Raji (cell line): ENCODE data around the gene AMER2.

Experiments used
- POLR2A ChIP-seq: IDR thresholded peaks from 2 replicates; pipeline ENCODE4 v1.6.1; 2011; ENCODE audit warnings: low read depth, low read length, control low read depth; ENCODE audit not compliant: insufficient read depth

The AMER2 gene

DNA sequence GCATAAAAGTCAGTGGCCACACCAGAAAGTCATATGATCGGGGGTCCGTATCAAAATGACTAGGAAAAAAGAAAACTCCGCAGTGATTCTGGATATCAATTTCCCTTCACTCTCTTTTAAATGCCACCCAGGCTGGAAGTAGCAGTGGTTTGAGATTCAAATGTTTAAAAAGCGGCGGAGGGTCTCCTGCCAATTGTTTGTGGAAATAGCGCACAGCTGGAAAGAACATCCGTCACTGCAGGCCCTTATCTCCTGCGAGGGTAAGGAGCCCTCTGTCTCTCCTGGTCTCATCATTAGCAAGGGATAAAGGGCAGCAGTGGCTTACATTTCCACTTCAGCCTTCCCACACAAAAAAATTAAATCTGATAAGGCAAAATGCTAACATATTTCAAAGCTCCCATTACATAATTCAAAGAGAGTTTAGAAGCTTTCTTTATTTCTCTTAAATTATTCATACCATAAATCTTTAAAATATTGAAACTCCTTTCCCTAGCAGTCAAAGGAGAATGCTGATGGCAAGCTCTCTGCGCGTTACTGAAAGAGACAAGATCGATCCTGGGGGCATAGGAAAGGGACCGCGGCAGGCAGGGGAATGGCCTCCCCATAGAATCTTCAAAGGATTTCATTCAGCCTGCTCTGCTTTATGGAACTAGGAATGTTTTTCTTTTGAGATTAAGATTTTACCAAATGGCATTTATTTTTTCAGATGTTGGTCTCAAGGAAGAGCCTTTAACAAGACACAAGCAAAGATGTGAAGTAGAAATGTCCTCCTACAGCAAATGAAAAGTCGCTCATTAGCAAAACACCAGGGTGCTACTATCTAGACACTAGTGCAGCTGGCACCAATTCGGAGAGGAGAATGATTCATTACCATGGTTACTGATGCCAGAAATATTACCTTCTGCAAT lies 35.0 kb downstream of the AMER2 start:
- no peak for TF ChIP-seq POLR2A

DNA sequence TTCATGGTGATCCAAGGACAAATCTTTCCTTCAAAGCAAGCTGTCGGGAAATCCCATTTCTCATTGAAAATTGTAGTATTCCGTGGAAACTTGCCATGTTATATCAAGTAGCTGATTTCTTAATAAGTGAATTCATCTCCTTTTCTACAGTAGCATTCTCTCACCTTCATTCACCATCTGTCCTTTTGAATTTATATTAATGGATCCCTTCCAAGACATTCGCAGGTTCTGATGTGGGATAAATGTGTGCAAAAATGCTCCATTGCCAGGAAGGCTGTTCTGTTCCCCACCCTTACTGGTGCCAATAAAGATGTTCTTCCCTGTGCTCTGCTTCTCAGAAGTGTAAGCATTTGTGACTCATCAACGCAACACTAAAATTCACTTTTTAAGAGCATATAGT lies 36.2 kb downstream of the AMER2 start:
- TF ChIP-seq POLR2A: no peak

DNA sequence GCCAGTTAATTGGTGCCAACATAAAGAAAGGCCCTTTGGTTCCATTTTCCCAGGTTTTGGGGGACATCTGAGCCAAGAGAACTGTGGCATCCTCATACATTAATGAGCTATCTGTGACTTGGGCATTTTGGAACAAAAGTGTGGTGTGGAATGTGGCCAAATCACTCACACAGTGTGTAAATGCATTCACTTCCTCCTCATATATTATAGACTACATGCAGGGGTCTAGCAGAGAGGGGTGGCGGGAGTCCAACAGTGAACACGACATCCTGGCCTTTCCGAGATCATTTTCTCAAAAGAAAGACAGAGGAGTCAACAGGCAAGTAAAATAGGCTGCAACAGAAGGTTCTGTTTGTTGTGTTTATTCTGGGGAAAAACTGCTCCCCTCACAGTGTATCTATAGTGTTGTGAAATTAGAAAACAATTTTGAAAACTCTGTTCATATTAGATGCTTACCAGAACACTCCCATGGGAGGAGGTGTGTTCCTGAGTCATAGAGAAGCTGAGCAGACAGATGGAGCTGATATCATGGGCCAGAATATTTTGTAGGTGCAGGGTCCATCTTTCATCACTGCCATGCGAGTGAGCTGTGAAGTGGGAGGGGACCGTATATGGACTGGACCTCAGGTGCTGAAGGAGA lies 39.2 kb downstream of the AMER2 start:
- TF ChIP-seq POLR2A: no peak

DNA sequence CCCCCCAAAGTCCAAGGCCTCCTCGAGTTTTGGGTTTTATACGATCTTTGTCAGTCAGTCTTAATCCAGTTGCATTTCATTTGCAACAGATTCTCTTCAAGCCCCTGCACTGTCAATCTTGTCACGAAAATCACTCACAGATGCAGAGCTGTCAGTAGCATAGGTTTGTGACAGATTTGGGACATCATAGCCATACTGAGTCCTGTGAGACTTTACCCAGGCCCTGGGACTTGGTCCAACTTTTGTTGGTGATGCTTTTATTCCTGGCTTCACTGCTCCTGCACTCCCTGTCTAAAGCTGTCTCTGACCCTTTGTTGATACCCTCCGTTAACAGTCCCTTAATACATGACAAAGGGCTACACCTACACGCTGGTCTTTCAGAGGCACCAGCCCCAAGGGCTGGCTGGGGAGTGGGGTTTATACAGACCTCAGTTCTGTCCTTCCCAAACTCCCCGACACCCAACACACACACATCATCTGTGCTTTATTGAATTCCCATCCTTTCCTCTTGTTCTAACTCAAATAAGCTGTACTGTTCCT lies 40.1 kb downstream of the AMER2 start:
- no peak for TF ChIP-seq POLR2A

DNA sequence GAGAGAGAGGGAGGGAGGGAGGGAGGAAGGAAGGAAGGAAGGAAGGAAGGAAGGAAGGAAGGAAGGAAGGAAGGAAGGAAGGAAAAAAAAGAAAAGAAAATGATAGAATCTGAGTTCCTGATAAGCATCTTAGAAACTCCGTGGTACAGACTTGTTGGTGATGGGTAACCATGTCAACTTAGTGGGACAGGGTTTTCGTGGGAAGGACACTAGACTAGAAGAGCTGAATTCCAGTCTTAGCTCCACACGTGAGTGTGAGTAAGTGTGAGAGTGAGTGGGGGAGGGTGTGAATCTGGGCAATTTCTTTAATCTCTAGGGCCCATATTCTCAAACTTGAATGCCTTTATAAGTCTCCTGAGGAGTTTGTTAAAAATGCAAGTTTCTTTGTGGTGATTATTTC lies 41.1 kb downstream of the AMER2 start:
- no peak for TF ChIP-seq POLR2A

DNA sequence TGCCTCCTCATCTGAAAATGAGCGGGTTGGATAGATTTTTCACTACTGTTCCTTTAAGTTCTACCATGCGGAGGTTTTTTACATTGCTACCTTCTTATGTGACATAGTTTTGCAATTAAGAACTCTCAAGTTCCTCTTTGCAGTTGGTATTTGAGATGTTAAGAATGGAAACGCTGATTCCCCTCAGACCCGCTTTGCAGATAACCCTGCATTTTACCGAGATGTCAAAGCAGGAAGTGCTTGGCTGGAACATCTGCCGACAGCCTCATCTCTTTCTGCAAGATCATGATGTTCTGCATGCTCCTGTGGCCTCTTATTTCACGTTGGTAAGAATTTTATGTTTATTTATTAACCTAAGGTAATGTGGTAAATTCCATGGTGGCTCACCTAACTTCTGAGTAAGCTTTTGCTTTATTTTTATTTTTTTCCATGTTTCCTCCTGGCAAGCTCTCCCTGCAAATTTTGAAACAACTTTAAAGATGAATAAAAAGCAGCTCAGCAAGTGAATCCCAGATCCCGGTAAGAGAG lies 53.6 kb downstream of the AMER2 start:
- no peak for TF ChIP-seq POLR2A

DNA sequence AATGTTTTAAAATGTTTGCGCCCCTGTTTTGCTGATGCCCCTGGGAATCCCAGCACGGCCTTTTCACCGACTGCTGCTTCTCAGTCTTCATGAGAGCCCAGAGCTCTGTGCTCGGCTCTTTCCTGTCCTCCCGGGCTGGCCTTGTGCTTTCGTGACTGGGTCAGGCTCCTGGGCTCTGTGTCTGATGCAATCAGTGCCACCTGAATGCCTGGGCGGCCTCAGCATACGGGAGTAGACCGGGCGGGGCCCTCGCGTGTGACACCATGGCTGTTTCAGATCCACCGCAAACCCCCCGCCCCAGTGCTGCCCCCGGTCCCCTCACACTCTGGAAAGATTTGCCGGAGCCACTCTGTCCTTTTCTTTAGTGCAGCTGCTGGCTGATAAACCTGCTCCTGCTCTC lies 54.8 kb downstream of the AMER2 start:
- TF ChIP-seq POLR2A: no peak

DNA sequence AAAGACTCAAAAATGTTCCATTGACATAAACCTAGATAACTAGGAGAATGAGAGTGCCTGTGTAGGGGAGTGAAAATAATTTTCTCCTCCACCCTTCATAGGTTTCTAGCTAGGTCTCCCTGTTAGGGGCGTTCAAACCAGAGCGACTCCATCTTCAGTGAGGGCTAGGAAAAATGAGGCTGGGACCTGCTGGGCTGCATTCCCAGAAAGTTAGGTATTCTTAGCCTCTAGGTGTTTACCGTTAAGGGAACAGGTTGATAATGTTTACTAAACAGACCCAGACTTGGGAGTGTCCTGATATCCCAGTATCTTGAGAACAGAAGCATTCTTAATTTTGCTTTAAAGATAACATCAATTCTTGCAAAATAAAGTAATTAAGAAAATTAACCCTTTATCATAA lies 56.0 kb downstream of the AMER2 start:
- TF ChIP-seq POLR2A: no peak

DNA sequence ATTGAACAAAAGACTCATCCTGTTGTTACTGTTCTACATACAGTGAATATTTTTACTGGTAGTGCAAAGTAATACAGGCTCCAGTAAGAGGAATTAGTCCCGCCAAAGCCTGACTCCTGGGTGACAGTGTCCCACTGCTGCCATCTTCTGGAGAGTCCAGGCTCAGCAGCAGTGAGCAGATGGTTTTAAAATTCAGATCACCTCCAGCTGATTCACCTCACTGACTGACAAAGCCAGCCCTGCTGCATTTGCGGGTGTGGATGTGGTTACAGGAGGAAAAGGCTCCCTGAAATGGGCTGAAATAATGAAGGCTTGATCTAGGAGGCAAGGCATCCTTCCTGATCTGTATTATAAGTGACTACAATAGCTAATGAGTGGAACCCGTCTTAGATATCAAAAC lies 57.9 kb downstream of the AMER2 start:
- TF ChIP-seq POLR2A: no peak

DNA sequence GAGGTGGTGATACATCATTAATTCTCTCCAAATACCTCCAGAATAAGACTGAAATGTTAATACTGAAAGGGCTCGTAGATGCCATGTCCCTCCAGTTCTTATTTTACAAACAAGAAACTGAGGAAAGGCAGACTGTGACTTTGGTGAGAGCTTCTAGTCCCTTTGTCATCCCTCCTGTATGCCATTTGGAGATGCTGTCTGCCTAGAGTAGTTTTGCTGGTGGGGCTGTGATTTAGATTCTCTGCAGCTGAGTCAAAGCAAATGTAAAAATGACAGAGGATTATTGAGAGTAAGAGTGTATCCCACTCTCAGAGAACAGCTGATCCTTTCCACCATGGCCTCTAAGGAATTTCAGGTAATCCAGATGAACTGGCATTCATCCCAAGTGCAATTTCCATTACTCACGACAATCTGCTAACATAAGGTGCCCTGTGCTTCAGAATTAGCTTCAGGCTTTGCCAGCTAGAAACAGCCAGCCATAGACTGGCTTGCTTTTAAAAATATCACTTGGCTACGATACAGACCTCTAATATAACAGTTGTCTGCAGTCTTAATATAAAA lies 59.3 kb downstream of the AMER2 start:
- no peak for TF ChIP-seq POLR2A
